Uterus (tissue), 4 donors: ENCODE data around the gene CDK9. TPM values are rescaled to one million over a fixed set of nuclear protein-coding genes. Genes with fewer than 3 reads are reported as not detected.

Experiments
- DNase-seq, 2 donors: peaks; one replicate each; pipeline ENCODE4 v3.0.0-alpha.2; 2019 to 2020
- H3K27ac ChIP-seq, 2 donors: fragments of 200-600 bp; sonication (generic); 1 replicate in 1 of 2; 2 replicates in 1 of 2; pipeline ENCODE4 v1.5.1; 2016 to 2018
- H3K27me3 ChIP-seq, 2 donors: fragments of 200-600 bp; sonication (generic); one replicate each; pipeline ENCODE4 v1.5.1; 2018 to 2019; ENCODE audit warnings: control low read depth in 1 of 2
- H3K36me3 ChIP-seq, 2 donors: fragments of 200-600 bp; sonication (generic); one replicate each; pipeline ENCODE4 v1.5.1; 2019; ENCODE audit warnings: control low read depth in 1 of 2
- H3K4me1 ChIP-seq, 2 donors: fragments of 200-600 bp; sonication (generic); one replicate each; pipeline ENCODE4 v1.5.1; 2018 to 2019; ENCODE audit warnings: control low read depth in 1 of 2
- H3K4me3 ChIP-seq, 2 donors: fragments of 200-600 bp; sonication (generic); 1 replicate in 1 of 2; 2 replicates in 1 of 2; pipeline ENCODE4 v1.5.1; 2018 to 2019; ENCODE audit warnings: mild to moderate bottlenecking in 1 of 2
- H3K9me3 ChIP-seq, 2 donors: fragments of 200-600 bp; sonication (generic); one replicate each; pipeline ENCODE4 v1.5.1; 2019; ENCODE audit warnings: control low read depth in 1 of 2
- CTCF ChIP-seq, 4 experiments: fragments of 200-600 bp in 2 of 4; fragments of 450-650 bp in 2 of 4; sonication (generic) in 2 of 4; IDR thresholded peaks; one replicate each; pipeline ENCODE4 v1.5.1; 2016 to 2019; ENCODE audit warnings: antibody characterized with exemption in 4 of 4, mild to moderate bottlenecking in 2 of 4, moderate library complexity in 1 of 4
- POLR2A ChIP-seq, 2 donors: fragments of 450-650 bp; IDR thresholded peaks; one replicate each; pipeline ENCODE4 v1.6.1; 2016; ENCODE audit warnings: antibody characterized with exemption in 2 of 2, mild to moderate bottlenecking in 1 of 2, moderate library complexity in 1 of 2
- intact Hi-C: fragments of 100-400 bp; cut with DNase I; formaldehyde crosslinking; loops from one replicate; pipeline ENCODE4 v1.15.1; 2023; ENCODE audit warnings: low total_unique reads
- total RNA-seq, 4 donors: library from RNA; depleted of rRNA in 3 of 4; stranded (reverse); fragments of >200 nt in 3 of 4; gene quantifications; one replicate each; pipeline versions ENCODE4 v1.1.0 to v1.2.4, GENCODE V29; 2014 to 2023
- donor health status: DM: yes; HTN: yes; CAD: no.

The CDK9 gene
- total RNA-seq, 4 donors from 2014 or later = 30.0 to 175 (median 77.4) TPM

GRCh38 chr9:127767909-127768331 lies 17.9 kb upstream of the CDK9 start:
- H3K27ac ChIP-seq = peak overlapping the region; percentile 63 to 68
- no peak for DNase-seq
- H3K27me3 ChIP-seq = no peaks in the 10 kb centered on the region
- no peaks in the 10 kb centered on the region for H3K9me3 ChIP-seq
- H3K4me1 ChIP-seq = peaks cover 0 to 12% of the 10 kb centered on the region in 2 donors
- TF ChIP-seq CTCF (IDR thresholded peaks at IDR 0.05) (no peak), POLR2A (IDR thresholded peaks at IDR 0.05) (no peak)
- H3K4me3 ChIP-seq = no peak overlapping the region
- no peaks in the 10 kb centered on the region for H3K36me3 ChIP-seq
- intact Hi-C loops = no loop called here

GRCh38 chr9:127768698-127769097 lies 17.1 kb upstream of the CDK9 start:
- H3K27me3 ChIP-seq = no peaks in the 10 kb centered on the region
- no peak for TF ChIP-seq POLR2A (IDR thresholded peaks at IDR 0.05)
- TF ChIP-seq CTCF (IDR thresholded peaks at IDR 0.05) = no peak
- intact Hi-C loops = no loop called here
- H3K36me3 ChIP-seq = no peaks in the 10 kb centered on the region
- no peaks in the 10 kb centered on the region for H3K9me3 ChIP-seq
- H3K4me1 ChIP-seq = peaks cover 0 to 12% of the 10 kb centered on the region in 2 donors
- no peak for DNase-seq
- H3K27ac ChIP-seq = peak overlapping the region; percentile 63 to 68
- H3K4me3 ChIP-seq = no peak overlapping the region

GRCh38 chr9:127769101-127769500 lies 16.7 kb upstream of the CDK9 start:
- H3K27ac ChIP-seq = peak overlapping the region; percentile 63 to 68
- intact Hi-C loops = no loop called here
- peaks cover 0 to 12% of the 10 kb centered on the region in 2 donors for H3K4me1 ChIP-seq
- no peak for DNase-seq
- no peaks in the 10 kb centered on the region for H3K36me3 ChIP-seq
- no peak for TF ChIP-seq POLR2A (IDR thresholded peaks at IDR 0.05)
- no peak for TF ChIP-seq CTCF (IDR thresholded peaks at IDR 0.05)
- H3K4me3 ChIP-seq = no peak overlapping the region
- H3K9me3 ChIP-seq = no peaks in the 10 kb centered on the region
- no peaks in the 10 kb centered on the region for H3K27me3 ChIP-seq

GRCh38 chr9:127769929-127770582 lies 15.8 kb upstream of the CDK9 start:
- DNase-seq = no peak
- Histone ChIP-seq H3K27ac (peak overlapping the region; percentile 63 to 68), H3K36me3 (no peaks in the 10 kb centered on the region), H3K4me3 (peak overlapping the region in 1 of 2 donors; percentile 46), H3K27me3 (no peaks in the 10 kb centered on the region), H3K9me3 (no peaks in the 10 kb centered on the region), H3K4me1 (peaks cover 0 to 12% of the 10 kb centered on the region in 2 donors)
- TF ChIP-seq POLR2A (IDR thresholded peaks at IDR 0.05) (no peak), CTCF (IDR thresholded peaks at IDR 0.05) (no peak)
- intact Hi-C loops = no loop called here

- Histone ChIP-seq H3K27ac (peak overlapping the region; percentile 63 to 68), H3K4me3 (peak overlapping the region; percentile 42 to 46), H3K9me3 (no peaks in the 10 kb centered on the region), H3K4me1 (peaks cover 0 to 12% of the 10 kb centered on the region in 2 donors), H3K36me3 (no peaks in the 10 kb centered on the region), H3K27me3 (no peaks in the 10 kb centered on the region)
- DNase-seq = no peak
- intact Hi-C loops = no loop called here
- no peak for TF ChIP-seq POLR2A (IDR thresholded peaks at IDR 0.05)
- no peak for TF ChIP-seq CTCF (IDR thresholded peaks at IDR 0.05)
These were observed 15.3 kb upstream of the CDK9 start for GRCh38 chr9:127770583-127770904.
